Thyroid gland (tissue), 4 donors: ENCODE results near the gene TOGARAM2. TPM values are rescaled to one million over a fixed set of nuclear protein-coding genes. Genes with fewer than 3 reads are reported as not detected.

ENCODE experiments used
- DNase-seq, 2 donors: peaks; one replicate each; pipeline ENCODE4 v3.0.0-alpha.2; 2019
- H3K27ac ChIP-seq, 3 donors: fragments of 200-600 bp; sonication (generic); 1 replicate in 2 of 3; 2 replicates in 1 of 3; pipeline ENCODE4 v1.5.1; 2016 to 2019; ENCODE audit warnings: mild to moderate bottlenecking in 1 of 3, moderate library complexity in 1 of 3
- H3K27me3 ChIP-seq: fragments of 200-600 bp; sonication (generic); one replicate; pipeline ENCODE4 v1.5.1; 2019
- H3K36me3 ChIP-seq, 2 donors: fragments of 200-600 bp; sonication (generic); one replicate each; pipeline ENCODE4 v1.5.1; 2016 to 2019
- H3K4me1 ChIP-seq, 2 donors: fragments of 200-600 bp; sonication (generic); one replicate each; pipeline ENCODE4 v1.5.1; 2017 to 2019
- H3K4me3 ChIP-seq, 3 donors: fragments of 200-600 bp; sonication (generic); replicated peaks in 1 of 3; 1 replicate in 2 of 3; 2 replicates in 1 of 3; pipeline ENCODE4 v1.5.1; 2016; ENCODE audit warnings: mild to moderate bottlenecking in 1 of 3
- H3K9me3 ChIP-seq: fragments of 200-600 bp; sonication (generic); one replicate; pipeline ENCODE4 v1.5.1; 2017
- POLR2A ChIP-seq, 2 donors: fragments of 450-650 bp; IDR thresholded peaks; one replicate each; pipeline ENCODE4 v1.6.1; 2017; ENCODE audit warnings: antibody characterized with exemption in 2 of 2, mild to moderate bottlenecking in 2 of 2, moderate library complexity in 1 of 2
- WGBS, 2 donors: methylation state at CpG; one replicate each; pipeline ENCODE4 v1.1.5; 2017; 5-methylcytosine and 5-hydroxymethylcytosine counted together
- intact Hi-C: fragments of 100-400 bp; cut with DNase I; formaldehyde crosslinking; loops from one replicate; pipeline ENCODE4 v1.15.1; 2023
- total RNA-seq, 4 donors: library from RNA; depleted of rRNA; stranded (reverse); fragments of >200 nt; gene quantifications; one replicate each; pipeline ENCODE4 v1.2.3, GENCODE V29; 2016
- TF ChIP-seq, protein P1 (sequence below), 6 experiments: fragments of 200-600 bp in 3 of 6; fragments of 450-650 bp in 3 of 6; sonication (generic) in 3 of 6; IDR thresholded peaks; one replicate each; pipeline ENCODE4 v1.5.1; 2016 to 2019; ENCODE audit warnings: antibody characterized with exemption in 6 of 6, mild to moderate bottlenecking in 2 of 6, inconsistent platforms in 1 of 6, moderate library complexity in 1 of 6

Gene TOGARAM2
- total RNA-seq, 4 donors from 2014 or later = under 0.01 to 0.78 (median 0.35) TPM

GRCh38 chr2:29053670-29054400, 72.7 kb downstream of the TOGARAM2 start:
- H3K27ac ChIP-seq = no peak overlapping the region
- TF ChIP-seq, protein P1, sequence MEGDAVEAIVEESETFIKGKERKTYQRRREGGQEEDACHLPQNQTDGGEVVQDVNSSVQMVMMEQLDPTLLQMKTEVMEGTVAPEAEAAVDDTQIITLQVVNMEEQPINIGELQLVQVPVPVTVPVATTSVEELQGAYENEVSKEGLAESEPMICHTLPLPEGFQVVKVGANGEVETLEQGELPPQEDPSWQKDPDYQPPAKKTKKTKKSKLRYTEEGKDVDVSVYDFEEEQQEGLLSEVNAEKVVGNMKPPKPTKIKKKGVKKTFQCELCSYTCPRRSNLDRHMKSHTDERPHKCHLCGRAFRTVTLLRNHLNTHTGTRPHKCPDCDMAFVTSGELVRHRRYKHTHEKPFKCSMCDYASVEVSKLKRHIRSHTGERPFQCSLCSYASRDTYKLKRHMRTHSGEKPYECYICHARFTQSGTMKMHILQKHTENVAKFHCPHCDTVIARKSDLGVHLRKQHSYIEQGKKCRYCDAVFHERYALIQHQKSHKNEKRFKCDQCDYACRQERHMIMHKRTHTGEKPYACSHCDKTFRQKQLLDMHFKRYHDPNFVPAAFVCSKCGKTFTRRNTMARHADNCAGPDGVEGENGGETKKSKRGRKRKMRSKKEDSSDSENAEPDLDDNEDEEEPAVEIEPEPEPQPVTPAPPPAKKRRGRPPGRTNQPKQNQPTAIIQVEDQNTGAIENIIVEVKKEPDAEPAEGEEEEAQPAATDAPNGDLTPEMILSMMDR (IDR thresholded peaks at IDR 0.05) = peak in 4 of 6 experiments; percentile 27 to 34 (median 32)
- TF ChIP-seq POLR2A (IDR thresholded peaks at IDR 0.05) = no peak
- WGBS, 2 donors = 70 to 79% methylated on average over 5 of the region's 5 CpGs
- no peaks in the 10 kb centered on the region for H3K9me3 ChIP-seq
- H3K4me1 ChIP-seq = no peaks in the 10 kb centered on the region
- H3K27me3 ChIP-seq = no peaks in the 10 kb centered on the region
- H3K4me3 ChIP-seq = no peak overlapping the region
- intact Hi-C loops = no loop called here
- no peaks in the 10 kb centered on the region for H3K36me3 ChIP-seq
- peak in 1 of 2 donors; percentile 20 for DNase-seq

DNA sequence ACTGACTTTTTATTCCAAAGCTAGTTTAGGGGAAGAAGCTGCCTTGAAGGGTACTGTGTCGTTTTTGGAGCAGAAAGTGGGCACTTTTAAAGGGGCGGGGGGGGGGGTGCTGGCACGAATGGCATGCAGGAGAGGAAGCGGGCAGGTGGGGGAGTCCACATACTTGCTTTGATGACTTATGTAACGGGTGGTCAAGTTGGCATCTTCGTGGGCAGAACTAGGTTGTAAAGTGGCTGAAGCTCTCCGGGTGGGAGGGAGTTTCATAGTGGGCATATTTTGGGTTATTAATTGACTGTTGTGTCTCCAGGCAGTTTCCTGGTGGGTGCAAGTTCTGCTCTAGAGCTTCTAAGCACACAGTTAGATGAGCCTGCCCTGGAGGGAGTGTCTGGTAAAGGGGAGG, 73.3 kb downstream of the TOGARAM2 start:
- WGBS, 2 donors = 48 to 75% methylated on average over 6 to 7 of the region's 7 CpGs
- DNase-seq = no peak
- no peaks in the 10 kb centered on the region for H3K36me3 ChIP-seq
- no peaks in the 10 kb centered on the region for H3K4me1 ChIP-seq
- intact Hi-C loops = no loop called here
- H3K9me3 ChIP-seq = no peaks in the 10 kb centered on the region
- no peak overlapping the region for H3K4me3 ChIP-seq
- TF ChIP-seq, protein P1 (IDR thresholded peaks at IDR 0.05) = no peak
- TF ChIP-seq POLR2A (IDR thresholded peaks at IDR 0.05) = no peak
- H3K27ac ChIP-seq = no peak overlapping the region
- H3K27me3 ChIP-seq = no peaks in the 10 kb centered on the region

GRCh38 chr2:29055601-29056000, 74.5 kb downstream of the TOGARAM2 start:
- Histone ChIP-seq H3K27me3 (no peaks in the 10 kb centered on the region), H3K27ac (no peak overlapping the region), H3K9me3 (no peaks in the 10 kb centered on the region), H3K36me3 (no peaks in the 10 kb centered on the region), H3K4me3 (no peak overlapping the region), H3K4me1 (no peaks in the 10 kb centered on the region)
- 90 to 93% methylated on average over 1 of the region's 1 CpG for WGBS, 2 donors
- no peak for DNase-seq
- intact Hi-C loops = no loop called here
- TF ChIP-seq, protein P1 (IDR thresholded peaks at IDR 0.05) = no peak
- no peak for TF ChIP-seq POLR2A (IDR thresholded peaks at IDR 0.05)

GRCh38 chr2:29056452-29056851, 75.4 kb downstream of the TOGARAM2 start:
- H3K9me3 ChIP-seq = no peaks in the 10 kb centered on the region
- H3K4me1 ChIP-seq = no peaks in the 10 kb centered on the region
- intact Hi-C loops = no loop called here
- no peak for DNase-seq
- TF ChIP-seq, protein P1 (IDR thresholded peaks at IDR 0.05) = no peak
- no peak for TF ChIP-seq POLR2A (IDR thresholded peaks at IDR 0.05)
- H3K27me3 ChIP-seq = no peaks in the 10 kb centered on the region
- 94 to 96% methylated on average over 5 of the region's 5 CpGs for WGBS, 2 donors
- no peak overlapping the region for H3K27ac ChIP-seq
- no peaks in the 10 kb centered on the region for H3K36me3 ChIP-seq
- no peak overlapping the region for H3K4me3 ChIP-seq

- Histone ChIP-seq H3K27ac (no peak overlapping the region), H3K4me1 (no peaks in the 10 kb centered on the region), H3K9me3 (no peaks in the 10 kb centered on the region), H3K36me3 (no peaks in the 10 kb centered on the region), H3K4me3 (no peak overlapping the region), H3K27me3 (no peaks in the 10 kb centered on the region)
- no peak for DNase-seq
- WGBS, 2 donors = 91 to 93% methylated on average over 4 of the region's 4 CpGs
- TF ChIP-seq POLR2A (IDR thresholded peaks at IDR 0.05) = no peak
- TF ChIP-seq, protein P1 (IDR thresholded peaks at IDR 0.05) = no peak
- intact Hi-C loops = no loop called here
Observed at GRCh38 chr2:29057006-29057405, 75.9 kb downstream of the TOGARAM2 start.
